Activated naive CD8-positive, alpha-beta T cell treated with anti-CD3 and anti-CD28 coated beads, Interleukin-2, amount 50 U/mL, for 16 hours (primary cell): ENCODE measurements around the gene SASS6.

Experiments used
- DNase-seq: peaks from one replicate; pipeline ENCODE4 v3.0.0-alpha.2; 2020; ENCODE audit warnings: low read depth, low spot score

The SASS6 gene

GRCh38 chr1:100107696-100108095 lies 25.0 kb downstream of the SASS6 start:
- no peak for DNase-seq

GRCh38 chr1:100101564-100101963 lies 31.2 kb downstream of the SASS6 start:
- DNase-seq = no peak

GRCh38 chr1:100100202-100100601 lies 32.5 kb downstream of the SASS6 start:
- no peak for DNase-seq

- DNase-seq = no peak
Observed at GRCh38 chr1:100090471-100090870, 42.3 kb downstream of the SASS6 start.

GRCh38 chr1:100089082-100089481 lies 43.6 kb downstream of the SASS6 start:
- no peak for DNase-seq

- no peak for DNase-seq
Observed at GRCh38 chr1:100087396-100087795, 45.3 kb downstream of the SASS6 start.

GRCh38 chr1:100080331-100080730 lies 52.4 kb downstream of the SASS6 start:
- no peak for DNase-seq

- no peak for DNase-seq
Observed at GRCh38 chr1:100077531-100077930, 55.2 kb downstream of the SASS6 start.

GRCh38 chr1:100076744-100077143 lies 56.0 kb downstream of the SASS6 start:
- DNase-seq = no peak

GRCh38 chr1:100076319-100076718 lies 56.4 kb downstream of the SASS6 start:
- no peak for DNase-seq

- DNase-seq = no peak
Observed at GRCh38 chr1:100075773-100076172, 57.0 kb downstream of the SASS6 start.

GRCh38 chr1:100074604-100075395 lies 57.9 kb downstream of the SASS6 start:
- no peak for DNase-seq

GRCh38 chr1:100073531-100073930 lies 59.2 kb downstream of the SASS6 start:
- no peak for DNase-seq

- DNase-seq = no peak
Observed at GRCh38 chr1:100070201-100070939, 62.4 kb downstream of the SASS6 start.

- no peak for DNase-seq
Observed at GRCh38 chr1:100065969-100066227, 66.8 kb downstream of the SASS6 start.

GRCh38 chr1:100065183-100065968 lies 67.4 kb downstream of the SASS6 start:
- no peak for DNase-seq

GRCh38 chr1:100061681-100062080 lies 71.0 kb downstream of the SASS6 start:
- no peak for DNase-seq

- DNase-seq = no peak
Observed at GRCh38 chr1:100053727-100054126, 79.0 kb downstream of the SASS6 start.

- DNase-seq = no peak
Observed at GRCh38 chr1:100053119-100053518, 79.6 kb downstream of the SASS6 start.

- DNase-seq = no peak
Observed at GRCh38 chr1:100051893-100052292, 80.8 kb downstream of the SASS6 start.

GRCh38 chr1:100051401-100051800 lies 81.3 kb downstream of the SASS6 start:
- no peak for DNase-seq

- DNase-seq = no peak
Observed at GRCh38 chr1:100050139-100050538, 82.6 kb downstream of the SASS6 start.
